SK-N-MC (cell line): Measurements from ENCODE around the gene SPTLC3.

Source experiments
- DNase-seq: peaks from one replicate; pipeline ENCODE4 v3.0.0-alpha.2; 2011; ENCODE audit warnings: low read depth, low spot score
- H3K27ac ChIP-seq: fragments of 200-600 bp; sonication (generic); 2 replicates; pipeline ENCODE4 v1.5.1; 2016; ENCODE audit warnings: mixed run types
- H3K36me3 ChIP-seq: fragments of 200-600 bp; sonication (generic); 2 replicates; pipeline ENCODE4 v1.6.1; 2017; ENCODE audit warnings: antibody characterized with exemption, low read length, mixed read lengths; ENCODE audit not compliant: insufficient read depth
- H3K4me3 ChIP-seq: fragments of 200-600 bp; sonication (generic); 2 replicates; pipeline ENCODE4 v1.5.1; 2016
- H3K9ac ChIP-seq: fragments of 200-600 bp; sonication (generic); 2 replicates; pipeline ENCODE4 v1.8.0; 2017; ENCODE audit warnings: mixed run types, mixed read lengths; ENCODE audit not compliant: insufficient read length
- H3K9me3 ChIP-seq: fragments of 200-600 bp; sonication (generic); 2 replicates; pipeline ENCODE4 v1.6.1; 2017; ENCODE audit warnings: low read depth, mild to moderate bottlenecking, antibody characterized with exemption, low read length, moderate library complexity, mixed read lengths
- EZH2 ChIP-seq: fragments of 200-600 bp; sonication (generic); IDR thresholded peaks from one replicate; pipeline ENCODE4 v1.6.1; 2017; ENCODE audit warnings: antibody characterized with exemption
- FOXP2 ChIP-seq: optimal IDR thresholded peaks from 2 replicates; pipeline ENCODE3; 2011; ENCODE audit warnings: mild to moderate bottlenecking, moderate library complexity; ENCODE audit not compliant: insufficient read depth; ENCODE audit errors: extremely low read length, control extremely low read depth
- POLR2AphosphoS5 ChIP-seq: IDR thresholded peaks from 2 replicates; pipeline ENCODE4 v1.6.1; 2012; ENCODE audit warnings: mild to moderate bottlenecking, low read depth, low read length, borderline replicate concordance

The SPTLC3 gene

GRCh38 chr20:13158369-13158768 lies 149.6 kb downstream of the SPTLC3 start:
- H3K27ac ChIP-seq = no peak overlapping the region
- H3K9ac ChIP-seq = no peak overlapping the region
- no peaks in the 10 kb centered on the region for H3K36me3 ChIP-seq
- no peak overlapping the region for H3K4me3 ChIP-seq
- H3K9me3 ChIP-seq = no peaks in the 10 kb centered on the region
- no peak for DNase-seq
- no peak for TF ChIP-seq POLR2AphosphoS5
- TF ChIP-seq FOXP2 = no peak
- no peak for TF ChIP-seq EZH2

GRCh38 chr20:13159889-13160288 lies 151.1 kb downstream of the SPTLC3 start:
- no peak overlapping the region for H3K27ac ChIP-seq
- no peaks in the 10 kb centered on the region for H3K9me3 ChIP-seq
- DNase-seq = no peak
- H3K36me3 ChIP-seq = no peaks in the 10 kb centered on the region
- TF ChIP-seq EZH2 = no peak
- no peak for TF ChIP-seq POLR2AphosphoS5
- TF ChIP-seq FOXP2 = no peak
- H3K4me3 ChIP-seq = no peak overlapping the region
- H3K9ac ChIP-seq = no peak overlapping the region

GRCh38 chr20:13165203-13165602 lies 156.4 kb downstream of the SPTLC3 start:
- no peaks in the 10 kb centered on the region for H3K36me3 ChIP-seq
- no peak overlapping the region for H3K4me3 ChIP-seq
- no peak overlapping the region for H3K9ac ChIP-seq
- DNase-seq = no peak
- no peak overlapping the region for H3K27ac ChIP-seq
- no peaks in the 10 kb centered on the region for H3K9me3 ChIP-seq
- TF ChIP-seq POLR2AphosphoS5 (no peak), FOXP2 (no peak), EZH2 (no peak)

- TF ChIP-seq POLR2AphosphoS5 = no peak
- TF ChIP-seq EZH2 = no peak
- no peak for TF ChIP-seq FOXP2
- Histone ChIP-seq H3K36me3 (no peaks in the 10 kb centered on the region), H3K4me3 (no peak overlapping the region), H3K27ac (no peak overlapping the region), H3K9me3 (no peaks in the 10 kb centered on the region), H3K9ac (no peak overlapping the region)
- DNase-seq = no peak
Observed at GRCh38 chr20:13166011-13166410, 157.2 kb downstream of the SPTLC3 start.

- Histone ChIP-seq H3K4me3 (no peak overlapping the region), H3K36me3 (no peaks in the 10 kb centered on the region), H3K9ac (no peak overlapping the region), H3K27ac (no peak overlapping the region), H3K9me3 (no peaks in the 10 kb centered on the region)
- DNase-seq = no peak
- no peak for TF ChIP-seq EZH2
- no peak for TF ChIP-seq FOXP2
Observed at GRCh38 chr20:13166437-13166836, 157.7 kb downstream of the SPTLC3 start.

- H3K9ac ChIP-seq = no peak overlapping the region
- TF ChIP-seq POLR2AphosphoS5 (no peak), EZH2 (no peak), FOXP2 (no peak)
- no peaks in the 10 kb centered on the region for H3K9me3 ChIP-seq
- H3K36me3 ChIP-seq = no peaks in the 10 kb centered on the region
- H3K4me3 ChIP-seq = no peak overlapping the region
- no peak overlapping the region for H3K27ac ChIP-seq
- no peak for DNase-seq
Observed at GRCh38 chr20:13169086-13169485, 160.3 kb downstream of the SPTLC3 start.

- no peak for DNase-seq
- Histone ChIP-seq H3K9me3 (no peaks in the 10 kb centered on the region), H3K27ac (no peak overlapping the region), H3K4me3 (no peak overlapping the region), H3K36me3 (no peaks in the 10 kb centered on the region), H3K9ac (no peak overlapping the region)
- TF ChIP-seq FOXP2 = no peak
- TF ChIP-seq POLR2AphosphoS5 = no peak
- no peak for TF ChIP-seq EZH2
Observed at GRCh38 chr20:13170771-13171170, 162.0 kb downstream of the SPTLC3 start.

GRCh38 chr20:13173201-13173600 lies 164.4 kb downstream of the SPTLC3 start:
- Histone ChIP-seq H3K9ac (no peak overlapping the region), H3K4me3 (no peak overlapping the region), H3K36me3 (no peaks in the 10 kb centered on the region), H3K27ac (no peak overlapping the region), H3K9me3 (no peaks in the 10 kb centered on the region)
- TF ChIP-seq POLR2AphosphoS5 = no peak
- no peak for TF ChIP-seq EZH2
- TF ChIP-seq FOXP2 = no peak
- DNase-seq = no peak

GRCh38 chr20:13174402-13174801 lies 165.6 kb downstream of the SPTLC3 start:
- Histone ChIP-seq H3K36me3 (no peaks in the 10 kb centered on the region), H3K9me3 (no peaks in the 10 kb centered on the region), H3K4me3 (no peak overlapping the region), H3K27ac (no peak overlapping the region), H3K9ac (no peak overlapping the region)
- DNase-seq = no peak
- TF ChIP-seq EZH2 (no peak), POLR2AphosphoS5 (no peak), FOXP2 (no peak)
